Measurements from ENCODE around the gene OLFML3. TPM values are rescaled to one million over a fixed set of nuclear protein-coding genes. Genes with fewer than 3 reads are reported as not detected.

OLFML3 gene
- total RNA-seq, 1 experiment from 2014 or later, result 7.0 TPM

- no peaks in the 10 kb centered on the region for H3F3A ChIP-seq (ENCODE audit: low read length, unreplicated experiment)
- no peaks in the 10 kb centered on the region for H3K27me3 ChIP-seq (ENCODE audit: low read length)
- H3K79me2 ChIP-seq (ENCODE audit: low read length), result no peaks in the 10 kb centered on the region
- H3K36me3 ChIP-seq (ENCODE audit: low read depth, low read length), result peaks cover 15% of the 10 kb centered on the region; the same call in 1 of the 2 replicates
- no peaks in the 10 kb centered on the region for H3K9me2 ChIP-seq (replicated peaks; ENCODE audit: low read length)
- BruUV-seq (replicated peaks), result no TSS peak
- H2AFZ ChIP-seq (ENCODE audit: low read length), result no peak overlapping the region
- ChIA-PET POLR2A (ENCODE audit: unreplicated experiment) (no interaction called here), CTCF (interaction anchor here (0.6 to 1.0 kb wide), 5 partner anchors 57 to 319 kb away, joined by 3 to 6 read pairs (median 4); no protein-coding TSS in a partner anchor)
- no peak overlapping the region for H3K4me2 ChIP-seq (ENCODE audit: low read length)
- TF ChIP-seq EZH2phosphoT487 (IDR thresholded peaks at IDR 0.05; ENCODE audit: borderline replicate concordance, low read length) (no peak), CTCF (conservative IDR thresholded peaks at IDR 0.05; ENCODE audit: low read depth, low read length) (peak; percentile 68), EZH2 (IDR thresholded peaks at IDR 0.05; ENCODE audit: low read length, unreplicated experiment) (no peak)
- no peak overlapping the region for H3K27ac ChIP-seq (ENCODE audit: low read length)
- no peak overlapping the region for H3K9ac ChIP-seq (ENCODE audit: low read length)
- peak; percentile 62 for DNase-seq
- H3K4me3 ChIP-seq (ENCODE audit: low read length), result no peak overlapping the region
- intact Hi-C loops (cut with micrococcal nuclease), result loop anchor here (5.0 kb wide), 2 partner anchors 116 to 156 kb away; no protein-coding TSS in a partner anchor
- ATAC-seq, result peak; percentile 69
- peaks cover 19% of the 10 kb centered on the region for H3K4me1 ChIP-seq (ENCODE audit: insufficient read depth, low read length)
- H4K20me1 ChIP-seq (ENCODE audit: low read length), result no peaks in the 10 kb centered on the region
- no peaks in the 10 kb centered on the region for H3K9me3 ChIP-seq (ENCODE audit: low read length)
Observed at GRCh38 chr1:113976609-113977278, 2.5 kb upstream of the OLFML3 start.

- no peaks in the 10 kb centered on the region for H3K9me2 ChIP-seq (replicated peaks; ENCODE audit: low read length)
- no peak overlapping the region for H2AFZ ChIP-seq (ENCODE audit: low read length)
- no peak overlapping the region for H3K9ac ChIP-seq (ENCODE audit: low read length)
- TF ChIP-seq CTCF (conservative IDR thresholded peaks at IDR 0.05; ENCODE audit: low read depth, low read length) (no peak), EZH2 (IDR thresholded peaks at IDR 0.05; ENCODE audit: low read length, unreplicated experiment) (no peak), EZH2phosphoT487 (IDR thresholded peaks at IDR 0.05; ENCODE audit: borderline replicate concordance, low read length) (no peak)
- H3K4me3 ChIP-seq (ENCODE audit: low read length), result no peak overlapping the region
- H4K20me1 ChIP-seq (ENCODE audit: low read length), result no peaks in the 10 kb centered on the region
- ATAC-seq (no peak), DNase-seq (no peak)
- H3K9me3 ChIP-seq (ENCODE audit: low read length), result no peaks in the 10 kb centered on the region
- H3K79me2 ChIP-seq (ENCODE audit: low read length), result no peaks in the 10 kb centered on the region
- ChIA-PET POLR2A (ENCODE audit: unreplicated experiment) (no interaction called here), CTCF (no interaction called here)
- no peak overlapping the region for H3K4me2 ChIP-seq (ENCODE audit: low read length)
- no peaks in the 10 kb centered on the region for H3F3A ChIP-seq (ENCODE audit: low read length, unreplicated experiment)
- H3K36me3 ChIP-seq (ENCODE audit: low read depth, low read length), result peaks cover 10% of the 10 kb centered on the region; the same call in 1 of the 2 replicates
- intact Hi-C loops (cut with micrococcal nuclease), result loop anchor here (1.0 to 5.0 kb wide), 7 partner anchors 114 to 693 kb away; partner anchors contain the start of gene DENND2C
- peaks cover 19% of the 10 kb centered on the region for H3K4me1 ChIP-seq (ENCODE audit: insufficient read depth, low read length)
- no TSS peak for BruUV-seq (replicated peaks)
- H3K27me3 ChIP-seq (ENCODE audit: low read length), result no peaks in the 10 kb centered on the region
- no peak overlapping the region for H3K27ac ChIP-seq (ENCODE audit: low read length)
Observed at GRCh38 chr1:113977906-113978305, 1.4 kb upstream of the OLFML3 start.

GRCh38 chr1:113980110-113980509, 836 bp downstream of the OLFML3 start:
- no peak overlapping the region for H3K27ac ChIP-seq (ENCODE audit: low read length)
- BruUV-seq (replicated peaks), result no TSS peak

More at GRCh38 chr1:113980110-113980509, 836 bp downstream of the OLFML3 start:
- H3F3A ChIP-seq (ENCODE audit: low read length, unreplicated experiment), result no peaks in the 10 kb centered on the region
- no peak overlapping the region for H3K9ac ChIP-seq (ENCODE audit: low read length)
- no peaks in the 10 kb centered on the region for H3K9me2 ChIP-seq (replicated peaks; ENCODE audit: low read length)
- no peaks in the 10 kb centered on the region for H4K20me1 ChIP-seq (ENCODE audit: low read length)
- H3K36me3 ChIP-seq (ENCODE audit: low read depth, low read length), result no peaks in the 10 kb centered on the region
- H3K4me2 ChIP-seq (ENCODE audit: low read length), result peak overlapping the region; percentile 87
- CTCF ChIA-PET, result interaction anchor here (0.5 to 1.7 kb wide), 2 partner anchors 59 to 303 kb away, joined by 4 to 14 read pairs; no protein-coding TSS in a partner anchor
- no peak for ATAC-seq
- TF ChIP-seq EZH2 (IDR thresholded peaks at IDR 0.05; ENCODE audit: low read length, unreplicated experiment) (no peak), EZH2phosphoT487 (IDR thresholded peaks at IDR 0.05; ENCODE audit: borderline replicate concordance, low read length) (no peak), CTCF (conservative IDR thresholded peaks at IDR 0.05; ENCODE audit: low read depth, low read length) (no peak)
- H3K9me3 ChIP-seq (ENCODE audit: low read length), result no peaks in the 10 kb centered on the region
- no peaks in the 10 kb centered on the region for H3K79me2 ChIP-seq (ENCODE audit: low read length)
- intact Hi-C loops (cut with micrococcal nuclease), result no loop called here
- no peak overlapping the region for H3K4me3 ChIP-seq (ENCODE audit: low read length)
- no peaks in the 10 kb centered on the region for H3K27me3 ChIP-seq (ENCODE audit: low read length)
- POLR2A ChIA-PET (ENCODE audit: unreplicated experiment), result no interaction called here
- no peak for DNase-seq
- peaks cover 19% of the 10 kb centered on the region for H3K4me1 ChIP-seq (ENCODE audit: insufficient read depth, low read length)
- no peak overlapping the region for H2AFZ ChIP-seq (ENCODE audit: low read length)

Data from PC-3 (cell line).